ENCODE measurements around the gene TNFRSF8.
A peak's percentile ranks its signal among the peaks of the same experiment; 100 is the strongest.

TNFRSF8 gene

GRCh38 chr1:12064073-12064969, 1.2 kb downstream of the TNFRSF8 start:
- no peak for DNase-seq

GRCh38 chr1:12065872-12066271, 2.8 kb downstream of the TNFRSF8 start:
- no peak for DNase-seq

- DNase-seq: no peak
These were observed 5.1 kb downstream of the TNFRSF8 start for GRCh38 chr1:12067900-12068821.

GRCh38 chr1:12069623-12070244, 6.6 kb downstream of the TNFRSF8 start:
- no peak for DNase-seq

DNA sequence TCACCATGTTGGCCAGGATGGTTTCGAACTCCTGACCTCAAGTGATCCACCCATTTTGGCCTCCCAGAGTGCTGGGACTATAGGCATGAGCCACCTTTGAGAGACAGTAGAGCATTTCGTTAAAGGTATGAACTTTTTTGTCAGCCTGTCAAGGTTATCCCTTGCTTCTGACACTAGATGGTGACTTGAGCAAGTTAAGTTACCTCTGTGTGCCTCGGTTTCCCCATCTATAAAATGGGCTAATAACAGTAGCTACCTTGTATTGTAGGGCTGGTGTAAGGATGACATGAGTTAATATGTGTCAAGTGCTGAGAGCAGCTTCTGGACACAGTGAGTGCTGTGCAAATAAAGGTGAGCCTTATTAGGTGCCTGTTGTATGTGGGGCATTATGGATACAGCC, 8.8 kb downstream of the TNFRSF8 start:
- no peak for DNase-seq

- no peak for DNase-seq
These were observed 9.6 kb downstream of the TNFRSF8 start for GRCh38 chr1:12072741-12073140.

DNA sequence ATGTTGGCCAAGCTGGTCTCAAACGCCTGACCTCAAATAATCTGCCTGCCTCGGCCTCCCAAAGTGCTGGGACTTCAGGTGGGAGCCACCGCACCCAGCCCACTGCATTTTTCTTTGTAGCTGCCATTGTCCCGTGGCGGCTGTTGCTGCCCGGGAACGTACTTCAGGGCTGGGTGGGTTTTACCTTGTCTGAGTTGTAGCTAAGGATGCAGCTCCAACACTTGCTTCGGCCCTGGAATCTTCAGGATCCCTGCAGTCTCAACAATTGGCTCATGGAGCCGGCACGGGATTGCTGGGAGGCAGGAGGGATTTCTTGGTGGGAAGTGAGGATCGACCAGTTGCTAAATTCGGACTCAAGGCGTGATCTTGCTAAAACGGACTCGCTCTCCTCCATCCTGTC, 10.7 kb downstream of the TNFRSF8 start:
- no peak for DNase-seq

DNA sequence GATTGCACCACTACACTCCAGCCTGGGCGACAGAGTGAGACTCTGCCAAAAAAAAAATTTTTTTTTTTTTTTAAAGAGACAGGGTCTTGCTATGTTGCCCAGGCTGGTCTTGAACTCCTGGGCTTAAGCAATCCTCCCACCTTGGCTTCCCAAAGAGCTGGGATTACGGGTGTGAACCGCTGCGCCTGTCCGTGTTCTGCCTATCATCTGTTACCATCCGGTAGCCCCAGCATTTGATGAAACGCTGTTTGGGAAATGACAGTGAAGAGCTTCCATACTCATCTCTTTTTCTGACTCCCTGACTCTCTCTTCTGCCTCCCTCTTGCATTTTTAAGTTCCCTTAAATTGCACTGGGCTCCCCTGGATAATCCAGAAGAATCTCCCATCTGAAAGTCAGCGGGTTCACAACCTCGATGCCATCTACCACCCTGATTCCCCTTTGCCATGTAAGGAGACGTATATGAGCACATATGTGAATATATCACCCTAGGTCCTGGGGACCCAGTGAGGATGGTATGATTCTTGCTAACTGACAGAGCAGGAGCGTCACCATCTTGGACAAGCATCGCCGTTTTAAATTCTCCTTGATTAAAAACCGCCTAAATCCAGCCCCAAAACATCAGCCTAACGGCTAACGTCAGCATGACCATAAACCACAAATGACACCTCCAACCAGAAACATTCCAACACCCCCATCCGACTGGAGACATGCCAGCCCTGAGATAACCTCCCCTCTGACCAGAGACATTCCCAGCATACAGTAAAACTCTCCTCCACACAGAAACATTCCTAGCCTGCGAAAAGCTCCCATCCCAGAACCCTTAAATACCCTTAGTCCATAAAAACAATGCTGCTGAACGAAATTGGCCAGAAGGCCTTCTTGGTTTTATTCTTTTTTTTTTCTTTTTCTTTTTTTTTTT, 12.4 kb downstream of the TNFRSF8 start:
- DNase-seq: no peak

DNA sequence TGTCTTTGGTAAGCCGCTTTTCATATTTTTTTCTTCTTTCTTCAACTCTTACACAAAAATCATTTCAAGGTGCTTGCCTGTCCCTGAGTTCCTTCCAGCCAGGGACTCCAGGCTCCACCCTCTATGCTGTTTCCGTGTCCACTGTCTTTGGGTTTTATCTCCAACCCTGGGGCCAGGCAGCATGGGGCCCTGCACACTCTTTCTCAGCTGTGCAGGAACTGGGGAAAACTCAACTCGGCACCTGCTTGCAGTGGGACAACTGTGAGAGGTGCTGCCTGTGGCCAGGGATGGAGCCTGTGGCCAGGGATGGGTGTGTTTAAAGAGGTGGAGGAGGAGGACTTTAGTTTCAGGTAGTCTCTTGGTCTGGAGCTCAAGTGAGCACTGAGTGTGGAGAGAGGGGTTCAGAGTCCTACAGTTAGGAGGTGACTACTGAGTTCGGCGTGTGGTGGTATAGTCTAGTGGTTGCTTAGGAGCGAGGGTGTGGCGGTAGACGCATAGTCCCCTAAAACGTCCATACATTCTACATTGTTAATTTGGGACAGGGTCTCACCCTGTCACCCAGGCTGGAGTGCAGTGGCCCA, 13.4 kb downstream of the TNFRSF8 start:
- DNase-seq: no peak

GRCh38 chr1:12078575-12078937, 15.5 kb downstream of the TNFRSF8 start:
- DNase-seq: no peak

GRCh38 chr1:12078938-12079861, 16.1 kb downstream of the TNFRSF8 start:
- DNase-seq: no peak

GRCh38 chr1:12080156-12080555, 17.1 kb downstream of the TNFRSF8 start:
- no peak for DNase-seq

DNA sequence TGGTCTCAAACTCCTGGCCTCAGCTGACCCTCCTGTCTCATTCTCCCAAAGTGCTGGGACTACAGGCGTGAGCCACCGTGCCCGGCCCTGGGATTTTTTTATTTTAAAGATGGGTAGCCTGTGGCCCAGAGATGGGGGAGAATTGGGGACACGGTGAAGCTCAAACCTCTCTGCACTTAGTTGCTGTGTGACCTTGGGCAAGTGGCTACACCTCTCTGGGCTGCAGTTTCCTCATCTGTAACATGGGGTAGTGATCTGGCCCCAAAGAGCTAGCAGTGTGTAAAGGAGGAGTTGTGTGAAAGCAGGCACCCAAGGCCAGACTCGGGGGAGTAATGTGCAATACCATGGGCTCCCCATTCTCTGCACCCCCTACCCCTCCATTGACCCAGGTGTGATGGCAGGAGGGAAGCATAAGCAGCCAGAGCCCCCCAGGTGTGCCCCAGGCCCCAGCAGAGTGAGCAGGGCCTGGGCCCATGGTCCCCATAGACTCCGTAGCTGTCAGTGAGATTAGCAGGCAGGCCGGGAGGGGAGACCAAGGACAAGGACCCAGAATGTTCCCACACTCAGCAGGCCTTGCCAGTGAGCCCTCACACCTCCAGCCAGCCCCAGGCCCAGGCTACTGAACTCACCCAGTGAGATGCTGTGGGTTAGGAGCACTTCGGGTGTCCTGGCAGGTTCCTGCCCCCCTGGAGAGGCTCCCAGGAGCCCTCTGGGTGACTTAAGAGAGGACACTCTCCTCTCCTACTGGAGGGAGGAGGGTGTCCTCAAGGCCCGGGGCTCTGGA, 17.9 kb downstream of the TNFRSF8 start:
- DNase-seq: no peak

DNA sequence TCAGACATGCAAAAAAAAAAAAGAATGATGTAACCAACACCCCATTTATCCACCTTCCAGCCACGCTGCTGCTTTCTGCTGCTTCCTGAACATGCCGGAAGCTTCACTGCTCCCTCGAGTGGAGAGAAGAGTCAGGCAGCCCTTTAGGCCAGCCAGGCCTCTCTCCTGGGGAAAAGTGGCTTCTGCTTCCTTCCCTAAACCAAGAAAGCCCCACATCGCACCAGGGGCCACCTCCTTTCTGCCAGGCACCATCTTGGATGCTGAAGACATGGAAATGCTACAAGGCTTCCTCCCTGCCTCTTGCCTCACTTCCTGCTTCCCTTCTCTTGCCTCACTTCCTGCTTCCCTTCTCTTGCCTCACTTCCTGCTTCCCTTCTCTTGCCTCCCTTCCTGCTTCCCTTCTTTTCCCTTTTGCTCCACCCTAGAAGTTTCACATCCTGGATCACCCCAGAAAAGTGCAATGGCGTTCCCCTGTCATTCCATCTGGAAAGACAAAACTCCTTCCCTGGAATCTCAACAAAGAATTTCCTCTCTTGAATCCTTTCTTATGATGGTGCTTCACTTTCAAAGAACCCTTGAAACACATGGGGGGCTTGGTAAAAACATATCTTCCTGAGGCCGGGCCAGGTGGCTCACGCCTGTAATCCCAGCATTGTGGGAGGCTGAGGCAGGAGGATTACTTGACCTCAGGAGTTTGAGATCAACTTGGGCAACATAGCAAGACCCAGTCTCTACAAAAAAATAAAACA, 18.7 kb downstream of the TNFRSF8 start:
- DNase-seq: no peak

GRCh38 chr1:12082988-12083387, 19.9 kb downstream of the TNFRSF8 start:
- no peak for DNase-seq

DNA sequence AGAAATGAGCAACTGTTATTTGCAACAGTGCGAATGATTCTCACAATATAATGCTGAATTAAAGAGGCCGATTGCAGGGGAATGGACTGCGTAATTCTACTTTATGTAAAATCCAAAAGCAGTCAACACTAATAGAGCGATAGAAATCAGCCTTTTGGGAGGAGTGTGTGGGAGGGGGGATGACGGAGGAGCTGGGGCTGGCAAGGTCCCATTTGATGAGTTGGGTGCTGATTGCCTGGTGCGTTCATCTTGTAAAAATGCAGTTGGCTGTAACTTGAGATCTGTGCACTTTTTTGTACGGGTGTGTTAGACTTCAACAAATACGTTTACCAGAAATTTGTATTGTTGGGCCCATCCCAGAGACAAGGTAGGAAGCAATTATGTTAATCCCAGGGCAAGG, 20.7 kb downstream of the TNFRSF8 start:
- no peak for DNase-seq

GRCh38 chr1:12085643-12086260, 22.6 kb downstream of the TNFRSF8 start:
- no peak for DNase-seq

- DNase-seq: peak; percentile 66
These were observed 24.8 kb downstream of the TNFRSF8 start for GRCh38 chr1:12087797-12088314.

All from activated CD4-positive, CD25-positive, alpha-beta regulatory T cell treated with anti-CD3 and anti-CD28 coated beads, Interleukin-2, amount 50 U/mL, for 72 hours (primary cell).